Astrocyte of the hippocampus (primary cell): Measurements from ENCODE around the gene NBAS.
A peak's percentile ranks its signal among the peaks of the same experiment; 100 is the strongest.

Experiments used
- DNase-seq: peaks from one replicate; pipeline ENCODE4 v3.0.0; 2011; ENCODE audit warnings: low read depth, low spot score

Gene NBAS

GRCh38 chr2:15170070-15170775 lies 390.9 kb downstream of the NBAS start:
- DNase-seq: peak; percentile 75

DNA sequence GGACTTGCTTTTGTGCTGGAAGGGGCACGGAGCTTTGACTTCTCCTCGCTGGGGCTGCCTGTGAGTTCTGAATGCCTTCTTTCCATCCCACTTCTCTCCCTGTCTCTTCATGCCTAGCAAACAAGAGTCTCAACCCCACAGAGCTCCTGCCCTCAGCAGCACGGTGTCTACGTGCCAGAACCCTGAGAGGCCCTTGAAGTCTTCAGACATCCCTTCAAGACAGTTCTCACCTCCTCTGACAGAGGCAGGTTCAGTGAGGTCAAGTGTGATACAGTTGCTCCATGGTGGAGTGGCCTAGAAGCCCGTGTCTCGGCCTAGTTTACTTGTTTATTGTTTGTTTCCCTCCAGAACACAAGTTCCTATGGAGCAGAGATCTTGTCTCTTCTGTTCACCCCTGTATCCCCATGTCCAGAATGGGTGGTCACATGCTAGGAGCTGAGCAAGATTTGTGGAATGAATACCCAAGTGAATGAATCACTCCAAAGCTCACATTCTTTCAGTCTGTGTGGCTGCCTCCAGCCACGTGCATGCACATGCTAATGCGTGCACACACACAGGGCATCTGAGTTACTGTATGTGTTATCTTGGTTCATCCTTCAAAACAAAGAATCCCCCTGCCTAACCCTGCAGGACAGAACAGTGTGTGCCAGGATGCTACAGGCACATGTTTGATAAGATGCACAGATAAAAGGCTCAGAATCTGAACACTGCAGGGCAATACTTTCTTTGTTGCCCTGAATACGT lies 391.6 kb downstream of the NBAS start:
- peak; percentile 95 for DNase-seq

DNA sequence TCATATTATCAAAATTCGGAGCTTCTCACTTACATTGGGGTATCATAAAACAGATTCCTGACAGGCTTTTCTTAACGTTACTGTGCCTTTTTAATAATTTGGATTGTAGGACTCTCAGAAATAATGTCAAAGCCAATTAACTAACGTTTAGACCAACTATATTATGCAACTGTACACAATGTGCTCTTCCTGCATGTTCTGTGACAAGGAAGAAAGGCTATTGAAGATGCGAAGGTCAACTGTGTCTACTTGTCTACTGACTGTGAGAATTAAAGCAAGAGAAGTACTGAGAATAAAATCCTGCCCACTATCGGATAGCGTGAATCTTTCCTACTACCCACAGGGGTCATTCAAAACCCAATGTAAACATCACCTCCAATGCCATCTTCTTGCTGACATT lies 393.0 kb downstream of the NBAS start:
- no peak for DNase-seq

- no peak for DNase-seq
These were observed 394.3 kb downstream of the NBAS start for GRCh38 chr2:15166878-15167277.

- DNase-seq: no peak
These were observed 397.8 kb downstream of the NBAS start for GRCh38 chr2:15163326-15163725.

- no peak for DNase-seq
These were observed 398.5 kb downstream of the NBAS start for GRCh38 chr2:15162620-15163019.

- no peak for DNase-seq
These were observed 400.7 kb downstream of the NBAS start for GRCh38 chr2:15160201-15160991.

DNA sequence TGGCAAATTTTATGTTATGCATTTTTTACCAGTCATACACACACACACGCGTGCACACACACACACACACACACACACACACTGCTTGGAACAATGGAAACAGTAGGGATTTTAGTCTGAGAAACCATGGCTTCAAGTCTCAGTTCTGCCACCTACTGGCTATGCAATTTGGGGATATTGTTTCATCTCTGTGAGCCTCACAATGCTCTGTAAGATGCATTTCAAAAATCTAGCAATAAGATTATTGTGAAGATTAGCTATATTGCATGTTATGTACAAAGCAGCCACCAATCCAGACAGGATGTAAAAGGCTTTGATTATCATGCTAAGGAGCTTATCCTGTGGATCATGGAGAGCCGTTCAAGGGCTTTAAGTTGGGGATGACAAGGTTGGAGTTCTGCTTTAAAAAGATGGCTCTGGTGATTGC lies 401.4 kb downstream of the NBAS start:
- peak; percentile 71 for DNase-seq

DNA sequence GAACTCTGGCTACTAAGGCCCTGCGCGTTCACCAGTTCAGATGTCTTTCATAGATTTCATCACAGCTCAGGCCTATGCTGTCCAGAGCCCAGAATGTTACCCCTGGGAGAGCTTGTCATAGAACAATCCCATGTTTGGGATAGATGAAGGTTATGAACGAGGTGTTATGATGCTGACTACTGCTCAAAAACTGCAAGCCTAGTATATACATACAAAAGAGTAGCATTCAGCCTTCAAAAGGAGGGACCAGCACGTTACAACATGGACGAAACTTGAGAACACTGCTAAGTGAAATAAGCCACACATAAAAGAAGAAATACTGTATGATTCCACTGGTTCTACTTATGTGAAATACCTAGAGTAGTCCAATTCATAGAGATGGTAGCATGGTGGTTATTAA lies 401.9 kb downstream of the NBAS start:
- DNase-seq: no peak

DNA sequence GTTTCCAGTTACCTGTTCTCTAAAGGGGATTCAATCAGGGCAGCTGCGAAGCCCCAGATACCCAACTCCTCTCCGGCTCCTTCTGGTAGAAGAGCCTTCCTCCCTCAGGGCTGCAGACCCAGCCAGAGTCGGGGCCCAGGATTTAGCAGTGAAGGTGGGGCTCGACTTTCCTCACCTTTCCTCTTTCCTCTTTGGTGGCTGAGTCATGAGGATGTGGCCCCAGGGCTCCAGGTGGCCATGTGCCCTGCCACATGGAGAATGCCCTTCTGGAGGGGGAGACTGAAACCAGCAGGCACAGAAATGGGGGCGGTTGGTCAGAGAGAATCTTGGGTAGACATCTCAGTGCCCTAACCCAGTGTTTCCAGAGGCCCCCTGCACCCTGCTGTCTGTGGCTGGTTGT lies 402.6 kb downstream of the NBAS start:
- DNase-seq: no peak

DNA sequence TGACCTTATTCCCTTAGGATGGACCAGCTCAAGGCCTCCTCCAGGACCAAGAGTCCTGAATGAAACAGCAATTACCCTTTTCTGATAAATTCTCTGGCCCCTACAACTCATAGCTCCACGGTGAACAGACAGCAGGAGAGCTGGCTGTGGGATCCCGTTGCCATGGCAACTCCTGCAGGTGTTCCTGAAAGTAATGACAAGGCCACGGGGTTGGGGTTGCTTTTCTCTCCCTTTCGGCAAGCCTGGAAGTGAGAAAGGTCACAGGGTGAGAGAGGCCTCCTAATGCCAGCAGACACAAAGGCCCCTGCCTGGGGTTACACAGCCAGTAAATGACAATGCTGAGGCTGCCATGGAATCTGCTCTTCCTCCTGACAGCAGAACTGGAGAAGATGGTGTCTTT lies 403.0 kb downstream of the NBAS start:
- no peak for DNase-seq

- DNase-seq: no peak
These were observed 405.1 kb downstream of the NBAS start for GRCh38 chr2:15155959-15156574.

DNA sequence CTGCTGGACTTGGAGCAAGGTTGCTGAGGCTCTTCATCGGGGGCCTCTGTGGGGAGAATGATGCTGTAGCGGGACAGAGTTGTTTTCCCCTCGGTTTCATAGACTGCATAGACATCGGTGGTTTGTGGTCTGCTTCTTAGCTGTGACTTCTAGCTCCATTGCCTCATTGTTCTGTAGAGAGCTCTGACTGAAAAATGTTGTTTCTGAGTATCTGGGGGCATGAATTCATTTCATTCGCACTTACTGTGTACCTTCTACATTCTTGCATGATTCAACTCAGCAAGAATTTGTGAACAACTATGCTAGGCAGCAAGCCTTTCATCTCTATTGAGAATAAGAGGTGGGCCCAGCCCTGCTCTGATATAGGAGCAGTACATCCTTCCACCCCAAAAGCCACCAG lies 406.8 kb downstream of the NBAS start:
- DNase-seq: peak; percentile 87

DNA sequence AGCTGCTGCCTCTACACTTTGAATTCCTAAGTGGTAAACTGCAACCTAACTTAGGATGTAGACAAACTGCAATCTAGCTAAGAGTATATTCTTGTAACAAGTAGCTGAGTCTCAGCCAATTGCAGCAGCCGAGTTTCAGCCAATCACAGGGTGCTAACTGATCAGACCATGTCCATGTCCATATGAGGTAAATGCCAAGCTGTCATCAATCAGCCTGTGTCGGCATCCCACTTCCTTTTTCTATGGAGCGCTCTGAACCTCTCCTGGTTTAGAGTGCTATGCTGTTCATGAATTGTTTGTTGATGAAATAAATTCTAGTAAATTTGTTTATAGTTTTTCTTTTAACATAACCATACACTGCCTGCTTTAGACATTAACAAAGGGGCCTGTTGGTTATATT lies 408.8 kb downstream of the NBAS start:
- DNase-seq: no peak

GRCh38 chr2:15149063-15149462 lies 412.1 kb downstream of the NBAS start:
- no peak for DNase-seq

DNA sequence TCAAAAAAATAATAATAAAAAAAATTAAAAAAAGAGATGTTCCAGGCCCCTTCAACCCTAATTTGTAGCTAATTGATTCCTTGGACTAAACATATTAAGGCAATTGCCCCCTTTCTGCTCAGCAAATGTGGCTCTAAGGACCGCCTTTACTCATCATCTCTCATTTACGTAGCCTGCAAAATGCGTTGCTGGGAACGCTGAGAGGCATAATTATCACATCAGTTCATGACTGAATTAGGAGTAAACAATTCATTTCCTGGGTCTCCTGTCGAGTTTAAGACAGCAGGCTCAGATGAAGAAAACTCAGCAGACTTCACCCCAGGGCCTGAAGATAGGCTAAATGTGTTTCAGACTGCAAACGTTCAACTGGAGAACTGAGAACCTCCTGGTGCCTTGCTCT lies 413.5 kb downstream of the NBAS start:
- no peak for DNase-seq

DNA sequence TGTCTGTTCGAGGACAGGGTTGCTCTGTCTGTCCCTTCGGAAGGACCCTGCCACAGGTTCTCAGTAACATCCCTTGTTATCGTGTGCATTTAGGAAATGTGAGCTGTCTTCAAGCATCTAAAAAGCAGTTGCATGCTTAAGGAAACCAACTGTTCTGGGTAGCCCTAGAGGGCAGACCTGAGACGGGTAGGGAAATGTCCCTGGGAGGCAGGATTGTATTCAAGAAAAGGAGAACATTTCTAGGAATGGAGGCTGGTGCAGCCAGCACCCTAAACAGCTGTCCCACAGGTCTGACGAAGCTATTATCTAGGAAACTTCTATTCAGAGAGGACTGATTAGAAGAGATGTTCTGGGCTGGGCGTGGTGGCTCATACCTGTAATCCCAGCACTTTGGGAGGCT lies 414.2 kb downstream of the NBAS start:
- DNase-seq: no peak

DNA sequence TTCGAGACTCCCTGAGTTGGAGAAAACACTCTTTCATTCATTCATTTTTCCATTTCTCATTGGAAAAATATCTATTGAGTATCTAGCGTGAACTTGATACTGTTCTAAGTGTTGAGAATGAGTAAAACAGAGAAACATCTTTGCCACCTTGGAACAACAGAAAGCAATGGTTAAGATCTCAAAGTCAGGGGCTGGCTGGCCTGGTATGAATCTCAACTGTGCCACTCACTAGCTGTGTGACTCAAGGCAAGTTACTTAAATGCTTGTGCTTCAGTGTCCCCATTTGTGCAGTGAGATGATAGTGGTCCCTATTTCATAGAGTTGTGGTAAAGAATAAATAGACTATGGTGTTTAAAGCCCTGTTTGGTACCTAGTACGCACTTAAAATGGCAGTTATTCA lies 415.2 kb downstream of the NBAS start:
- DNase-seq: no peak

DNA sequence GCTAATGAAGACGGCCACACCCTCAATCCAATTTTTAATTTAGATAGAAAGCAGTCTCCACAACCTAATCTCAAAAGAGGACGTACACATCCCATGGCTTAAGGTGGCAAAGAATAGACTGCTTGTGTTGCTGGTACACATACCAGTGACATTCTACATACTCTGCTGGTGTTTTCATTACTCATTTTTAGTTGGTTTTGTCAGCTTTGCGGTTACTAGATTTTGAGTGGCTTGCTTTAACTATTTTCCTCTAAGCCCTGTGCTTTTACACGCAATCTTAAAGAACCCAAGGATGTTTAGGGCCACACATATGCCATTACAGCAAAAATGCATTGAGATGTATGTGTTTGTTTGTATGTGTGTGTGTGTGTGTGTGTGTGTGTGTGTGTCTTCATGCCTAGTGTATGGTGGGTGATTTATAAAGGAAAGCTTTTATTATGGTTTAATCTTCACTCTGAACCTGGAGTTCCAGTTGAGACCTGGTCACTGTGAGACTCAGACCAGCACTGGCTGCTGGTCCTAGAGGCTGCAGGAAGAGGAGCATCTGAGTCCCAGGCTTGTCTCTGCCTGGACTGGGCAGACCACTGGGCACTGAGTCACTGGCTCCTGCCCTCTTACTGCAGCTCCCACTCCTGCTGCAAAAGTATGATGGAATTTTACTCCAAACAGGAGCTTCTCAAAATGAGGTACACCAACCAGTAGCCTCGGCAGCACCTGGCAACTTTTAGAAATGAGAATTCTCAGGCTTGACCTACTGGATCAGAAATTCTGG lies 415.9 kb downstream of the NBAS start:
- no peak for DNase-seq

DNA sequence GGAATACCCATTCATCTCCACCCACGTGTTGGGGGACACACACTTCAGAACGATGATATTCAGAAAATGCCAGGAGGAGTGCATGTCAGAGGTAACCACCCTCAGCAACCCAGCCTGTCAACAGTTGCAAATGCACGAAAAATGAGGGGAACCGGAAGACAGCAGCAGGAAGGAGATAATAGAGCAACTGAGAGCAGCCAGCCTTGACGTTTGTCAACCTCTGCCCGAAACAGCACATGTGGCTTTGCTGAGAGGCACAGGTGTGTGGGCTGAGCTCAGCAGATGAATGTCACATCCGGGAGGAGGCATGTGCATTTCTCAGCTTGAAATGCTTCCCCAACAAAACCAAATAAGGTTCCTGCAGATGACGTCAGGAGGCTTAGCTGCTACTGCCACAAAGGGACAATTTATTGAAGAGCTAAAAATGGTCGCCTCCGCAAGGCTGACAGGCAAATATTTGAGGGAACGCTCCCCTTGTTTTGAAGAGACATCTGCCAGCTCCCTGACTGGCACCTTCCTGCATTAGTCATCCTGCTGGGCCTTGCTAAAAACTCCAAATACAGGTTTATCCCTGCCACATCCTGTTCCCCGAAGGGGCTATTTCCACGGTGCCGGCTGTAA lies 419.0 kb downstream of the NBAS start:
- DNase-seq: no peak

- DNase-seq: no peak
These were observed 419.9 kb downstream of the NBAS start for GRCh38 chr2:15141211-15141610.
